Vagina (tissue), 2 donors: ENCODE data around the gene PVALB.

ENCODE experiments used
- POLR2A ChIP-seq, 2 donors: fragments of 450-650 bp; IDR thresholded peaks; one replicate each; pipeline ENCODE4 v1.6.1; 2017; ENCODE audit warnings: antibody characterized with exemption in 2 of 2, mild to moderate bottlenecking in 2 of 2, moderate library complexity in 2 of 2
- POLR2AphosphoS5 ChIP-seq, 2 donors: sonication (generic); formaldehyde crosslinking; IDR thresholded peaks; one replicate each; pipeline ENCODE4 v1.9.0; 2017; ENCODE audit warnings: antibody characterized with exemption in 2 of 2, mild to moderate bottlenecking in 2 of 2, low read depth in 1 of 2; ENCODE audit not compliant: insufficient read depth in 1 of 2
- TF ChIP-seq, protein P1 (sequence below), 3 experiments: fragments of 450-650 bp in 2 of 3; fragments of 200-600 bp in 1 of 3; sonication (generic) in 1 of 3; IDR thresholded peaks; one replicate each; pipeline ENCODE4 v1.5.1; 2017 to 2019; ENCODE audit warnings: antibody characterized with exemption in 3 of 3, mild to moderate bottlenecking in 2 of 3, moderate library complexity in 2 of 3

DNA sequence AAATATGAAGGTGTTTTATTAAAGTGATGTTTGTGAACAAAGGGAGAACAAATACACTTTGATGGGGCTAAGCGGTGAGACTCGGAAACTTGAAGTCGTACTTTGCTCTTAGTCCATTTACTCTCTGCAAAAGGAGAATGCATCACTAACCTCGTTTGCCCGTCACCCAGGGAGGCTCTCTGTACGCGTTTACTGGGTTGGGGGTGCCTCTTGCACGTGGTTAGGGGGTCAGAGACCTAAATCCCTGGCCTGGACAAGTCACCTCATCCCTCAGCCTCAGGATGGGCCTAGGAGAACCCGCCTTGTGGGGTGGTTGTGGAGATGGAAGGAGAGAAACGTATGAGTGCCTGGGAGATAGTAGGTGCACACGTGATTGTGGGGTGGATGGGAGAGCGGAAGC, 40.1 kb downstream of the PVALB start:
- TF ChIP-seq POLR2AphosphoS5 (IDR thresholded peaks at IDR 0.05; ENCODE audit: insufficient read depth in 1 of 2, low read depth in 1 of 2) (no peak), POLR2A (IDR thresholded peaks at IDR 0.05) (no peak)
- TF ChIP-seq, protein P1, sequence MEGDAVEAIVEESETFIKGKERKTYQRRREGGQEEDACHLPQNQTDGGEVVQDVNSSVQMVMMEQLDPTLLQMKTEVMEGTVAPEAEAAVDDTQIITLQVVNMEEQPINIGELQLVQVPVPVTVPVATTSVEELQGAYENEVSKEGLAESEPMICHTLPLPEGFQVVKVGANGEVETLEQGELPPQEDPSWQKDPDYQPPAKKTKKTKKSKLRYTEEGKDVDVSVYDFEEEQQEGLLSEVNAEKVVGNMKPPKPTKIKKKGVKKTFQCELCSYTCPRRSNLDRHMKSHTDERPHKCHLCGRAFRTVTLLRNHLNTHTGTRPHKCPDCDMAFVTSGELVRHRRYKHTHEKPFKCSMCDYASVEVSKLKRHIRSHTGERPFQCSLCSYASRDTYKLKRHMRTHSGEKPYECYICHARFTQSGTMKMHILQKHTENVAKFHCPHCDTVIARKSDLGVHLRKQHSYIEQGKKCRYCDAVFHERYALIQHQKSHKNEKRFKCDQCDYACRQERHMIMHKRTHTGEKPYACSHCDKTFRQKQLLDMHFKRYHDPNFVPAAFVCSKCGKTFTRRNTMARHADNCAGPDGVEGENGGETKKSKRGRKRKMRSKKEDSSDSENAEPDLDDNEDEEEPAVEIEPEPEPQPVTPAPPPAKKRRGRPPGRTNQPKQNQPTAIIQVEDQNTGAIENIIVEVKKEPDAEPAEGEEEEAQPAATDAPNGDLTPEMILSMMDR (IDR thresholded peaks at IDR 0.05): no peak
